MCF 10A (cell line): ENCODE data around the gene PABPN1. TPM values are rescaled to one million over a fixed set of nuclear protein-coding genes. Genes with fewer than 3 reads are reported as not detected.

Source experiments
- BruUV-seq: library from RNA; stranded (reverse); fragments of 400-500 nt; replicated peaks from 2 replicates; lab custom pipeline; 2021; lab: Mats Ljungman, UMichigan
- CTCF ChIA-PET: fragments of 300-600 bp; sonication (Branson Sonifier 250); formaldehyde crosslinking; extraction: SDS; loops from one replicate; lab custom pipeline; 2021; ENCODE audit warnings: antibody characterized with exemption, inconsistent platforms; lab: Yijun Ruan, JAX
- POLR2A ChIA-PET: fragments of 300-600, 350-650 bp; sonication (Branson Sonifier 250); formaldehyde crosslinking; extraction: SDS; loops from one replicate; lab custom pipeline; 2020; ENCODE audit warnings: antibody characterized with exemption, inconsistent platforms; lab: Yijun Ruan, JAX
- DNase-seq: peaks from one replicate; pipeline ENCODE4 v3.0.0-alpha.2; 2018; ENCODE audit not compliant: unreplicated experiment
- H3K27ac Mint-ChIP-seq: one replicate; pipeline ENCODE4 v1.8.0; 2022; ENCODE audit warnings: mild to moderate bottlenecking, low read depth, mixed read lengths; ENCODE audit not compliant: unreplicated experiment
- H3K27me3 Mint-ChIP-seq: one replicate; pipeline ENCODE4 v1.8.0; 2022; ENCODE audit warnings: mixed read lengths; ENCODE audit not compliant: insufficient read depth, unreplicated experiment
- H3K36me3 Mint-ChIP-seq: one replicate; pipeline ENCODE4 v1.8.0; 2022; ENCODE audit warnings: mild to moderate bottlenecking, moderate library complexity, mixed read lengths; ENCODE audit not compliant: insufficient read depth, unreplicated experiment
- H3K4me1 Mint-ChIP-seq: one replicate; pipeline ENCODE4 v1.8.0; 2022; ENCODE audit warnings: mixed read lengths; ENCODE audit not compliant: insufficient read depth, unreplicated experiment
- H3K4me3 Mint-ChIP-seq: one replicate; pipeline ENCODE4 v1.8.0; 2022; ENCODE audit warnings: mild to moderate bottlenecking, moderate library complexity, mixed read lengths; ENCODE audit not compliant: unreplicated experiment
- H3K9me3 Mint-ChIP-seq: one replicate; pipeline ENCODE4 v1.8.0; 2022; ENCODE audit warnings: mixed read lengths; ENCODE audit not compliant: unreplicated experiment
- CTCF ChIP-seq: fragments of 200-600 bp; IDR thresholded peaks from one replicate; pipeline ENCODE4 v1.8.0; 2022; ENCODE audit warnings: antibody characterized with exemption, mild to moderate bottlenecking; ENCODE audit not compliant: unreplicated experiment
- intact Hi-C: fragments of 100-400 bp; cut with micrococcal nuclease; formaldehyde crosslinking; loops from 2 replicates; pipeline ENCODE4 v1.14.1; 2022
- total RNA-seq: library from RNA; stranded (reverse); gene quantifications from 2 replicates; pipeline ENCODE4 v1.2.3, GENCODE V29; 2022

The PABPN1 gene
- total RNA-seq, 1 experiment from 2014 or later, result 153 TPM

- ChIA-PET CTCF (interaction anchor here (0.9 to 6.4 kb wide), 15 partner anchors 10 to 262 kb away, joined by 3 to 49 read pairs (median 6); partner anchors contain the start of genes HOMEZ and PABPN1), POLR2A (interaction anchor here (0.6 to 14.7 kb wide), 27 partner anchors 10 to 941 kb away, joined by 3 to 339 read pairs (median 3); partner anchors contain the start of genes ACIN1, AJUBA, C14orf119 and EMC9)
- peaks cover 25% of the 10 kb centered on the region for H3K4me1 Mint-ChIP-seq
- H3K27me3 Mint-ChIP-seq, result no peaks in the 10 kb centered on the region
- H3K27ac Mint-ChIP-seq, result peak overlapping the region; percentile 97
- peak; percentile 79 for TF ChIP-seq CTCF
- no peaks in the 10 kb centered on the region for H3K9me3 Mint-ChIP-seq
- DNase-seq, result peak; percentile 97
- BruUV-seq, result no TSS peak
- peaks cover 6% of the 10 kb centered on the region for H3K36me3 Mint-ChIP-seq
- H3K4me3 Mint-ChIP-seq, result peak overlapping the region; percentile 95
- intact Hi-C loops, result loop anchor here (1.0 kb wide), 1 partner anchor 20 kb away; the partner anchor contains the start of gene PABPN1
Measured at GRCh38 chr14:23301288-23301968, 19.8 kb upstream of the PABPN1 start.

- BruUV-seq, result no TSS peak
- CTCF ChIA-PET, result interaction anchor here (0.6 to 6.4 kb wide), 9 partner anchors 9 to 616 kb away, joined by 3 to 49 read pairs (median 6); partner anchors contain the start of gene PABPN1
- H3K9me3 Mint-ChIP-seq, result no peaks in the 10 kb centered on the region
- intact Hi-C loops, result loop anchor here (1.0 kb wide), 1 partner anchor 19 kb away; the partner anchor contains the start of gene PABPN1
- peak overlapping the region; percentile 95 for H3K4me3 Mint-ChIP-seq
- H3K4me1 Mint-ChIP-seq, result peaks cover 25% of the 10 kb centered on the region
- H3K36me3 Mint-ChIP-seq, result peaks cover 10% of the 10 kb centered on the region
- peak overlapping the region; percentile 97 for H3K27ac Mint-ChIP-seq
- H3K27me3 Mint-ChIP-seq, result no peaks in the 10 kb centered on the region
- no peak for TF ChIP-seq CTCF
- POLR2A ChIA-PET, result interaction anchor here (0.5 to 14.7 kb wide), 27 partner anchors 10 to 941 kb away, joined by 3 to 339 read pairs (median 4); partner anchors contain the start of genes ACIN1, C14orf119, EMC9 and HOMEZ
- DNase-seq, result no peak
Measured at GRCh38 chr14:23301969-23302289, 19.3 kb upstream of the PABPN1 start.

- intact Hi-C loops, result no loop called here
- no TSS peak for BruUV-seq
Measured at GRCh38 chr14:23302290-23303225, 18.7 kb upstream of the PABPN1 start, which contains the start of gene PPP1R3E. Gene PPP1R3E, minus strand, starts transcription at chr14:23302859. Its CDS starts 283 bp downstream, at chr14:23302576.

More at GRCh38 chr14:23302290-23303225, 18.7 kb upstream of the PABPN1 start, which contains the start of gene PPP1R3E:
- Mint-ChIP-seq H3K27ac (peak within 1 kb of the TSS; percentile 97), H3K27me3 (no peaks in the 10 kb centered on the region), H3K4me1 (peaks cover 29% of the 10 kb centered on the region), H3K4me3 (peak within 1 kb of the TSS; percentile 95), H3K9me3 (no peaks in the 10 kb centered on the region), H3K36me3 (peaks cover 11% of the 10 kb centered on the region)
- ChIA-PET CTCF (interaction anchor here (0.6 to 6.4 kb wide), 16 partner anchors 8 to 1968 kb away, joined by 3 to 49 read pairs (median 5); partner anchors contain the start of gene PABPN1), POLR2A (interaction anchor here (0.5 to 14.7 kb wide), 21 partner anchors 9 to 843 kb away, joined by 3 to 339 read pairs (median 4); partner anchors contain the start of genes ACIN1, C14orf119, EMC9 and HOMEZ)
- peak; percentile 64 for DNase-seq
- TF ChIP-seq CTCF, result no peak
